Activated naive CD8-positive, alpha-beta T cell treated with anti-CD3 and anti-CD28 coated beads for 36 hours (primary cell): ENCODE measurements around the gene CALHM4. TPM values are rescaled to one million over a fixed set of nuclear protein-coding genes. Genes with fewer than 3 reads are reported as not detected.

ENCODE experiments used
- DNase-seq: peaks from one replicate; pipeline ENCODE4 v3.0.0; 2021
- H3K27ac Mint-ChIP-seq: one replicate; pipeline ENCODE4 v1.8.0; 2022; ENCODE audit warnings: mild to moderate bottlenecking, moderate library complexity, mixed read lengths
- H3K27me3 Mint-ChIP-seq: one replicate; pipeline ENCODE4 v1.8.0; 2022; ENCODE audit warnings: mild to moderate bottlenecking, mixed read lengths
- H3K36me3 Mint-ChIP-seq: one replicate; pipeline ENCODE4 v1.8.0; 2021; ENCODE audit warnings: mild to moderate bottlenecking, mixed read lengths
- H3K4me1 Mint-ChIP-seq: one replicate; pipeline ENCODE4 v1.8.0; 2021; ENCODE audit warnings: mixed read lengths
- H3K4me3 Mint-ChIP-seq: one replicate; pipeline ENCODE4 v1.8.0; 2022; ENCODE audit warnings: mild to moderate bottlenecking, moderate library complexity, mixed read lengths
- H3K9me3 Mint-ChIP-seq: one replicate; pipeline ENCODE4 v1.8.0; 2022; ENCODE audit warnings: mixed read lengths
- total RNA-seq, 2 experiments: library from RNA; stranded (reverse); gene quantifications; one replicate each; pipeline ENCODE4 v1.2.3, GENCODE V29; 2021

Gene CALHM4
- total RNA-seq: not detected

- no peaks in the 10 kb centered on the region for H3K9me3 Mint-ChIP-seq
- H3K27me3 Mint-ChIP-seq: peaks cover 10% of the 10 kb centered on the region
- no peaks in the 10 kb centered on the region for H3K4me1 Mint-ChIP-seq
- H3K4me3 Mint-ChIP-seq: no peak within 1 kb of the TSS
- no peaks in the 10 kb centered on the region for H3K36me3 Mint-ChIP-seq
- DNase-seq: no peak
- no peak within 1 kb of the TSS for H3K27ac Mint-ChIP-seq
Measured at GRCh38 chr6:116553451-116553850, at the start of gene CALHM4. TSS of gene CALHM4 (plus strand) at chr6:116553751. CDS start at chr6:116553794, 43 bp downstream.

GRCh38 chr6:116507324-116507723 lies 46.2 kb upstream of the CALHM4 start:
- no peaks in the 10 kb centered on the region for H3K4me1 Mint-ChIP-seq
- no peak overlapping the region for H3K27ac Mint-ChIP-seq
- no peak for DNase-seq
- peaks cover 12% of the 10 kb centered on the region for H3K27me3 Mint-ChIP-seq
- no peaks in the 10 kb centered on the region for H3K36me3 Mint-ChIP-seq
- peaks cover 10% of the 10 kb centered on the region for H3K9me3 Mint-ChIP-seq
- no peak overlapping the region for H3K4me3 Mint-ChIP-seq

- Mint-ChIP-seq H3K36me3 (no peaks in the 10 kb centered on the region), H3K9me3 (peaks cover 10% of the 10 kb centered on the region), H3K27ac (no peak overlapping the region), H3K4me1 (no peaks in the 10 kb centered on the region), H3K4me3 (no peak overlapping the region), H3K27me3 (peaks cover 12% of the 10 kb centered on the region)
- no peak for DNase-seq
Measured at GRCh38 chr6:116508527-116508926, 45.0 kb upstream of the CALHM4 start.

GRCh38 chr6:116511424-116512110 lies 42.0 kb upstream of the CALHM4 start, which contains the start of gene CALHM5:
TSS of gene CALHM5 (plus strand) at chr6:116511639. CDS start at chr6:116511697, 58 bp downstream.
- Mint-ChIP-seq H3K4me3 (no peak within 1 kb of the TSS), H3K27me3 (peaks cover 4% of the 10 kb centered on the region), H3K36me3 (no peaks in the 10 kb centered on the region), H3K27ac (no peak within 1 kb of the TSS), H3K4me1 (no peaks in the 10 kb centered on the region), H3K9me3 (peaks cover 8% of the 10 kb centered on the region)
- DNase-seq: no peak

- H3K4me1 Mint-ChIP-seq: no peaks in the 10 kb centered on the region
- peaks cover 8% of the 10 kb centered on the region for H3K9me3 Mint-ChIP-seq
- H3K36me3 Mint-ChIP-seq: no peaks in the 10 kb centered on the region
- H3K4me3 Mint-ChIP-seq: no peak overlapping the region
- DNase-seq: no peak
- peaks cover 4% of the 10 kb centered on the region for H3K27me3 Mint-ChIP-seq
- no peak overlapping the region for H3K27ac Mint-ChIP-seq
Measured at GRCh38 chr6:116512111-116512559, 41.4 kb upstream of the CALHM4 start.

- H3K27me3 Mint-ChIP-seq: peaks cover 4% of the 10 kb centered on the region
- no peak overlapping the region for H3K4me3 Mint-ChIP-seq
- no peak for DNase-seq
- no peaks in the 10 kb centered on the region for H3K36me3 Mint-ChIP-seq
- no peaks in the 10 kb centered on the region for H3K4me1 Mint-ChIP-seq
- H3K9me3 Mint-ChIP-seq: peaks cover 8% of the 10 kb centered on the region
- H3K27ac Mint-ChIP-seq: no peak overlapping the region
Measured at GRCh38 chr6:116512734-116513133, 40.8 kb upstream of the CALHM4 start.

GRCh38 chr6:116513224-116513875 lies 40.2 kb upstream of the CALHM4 start:
- Mint-ChIP-seq H3K36me3 (no peaks in the 10 kb centered on the region), H3K4me3 (no peak overlapping the region), H3K9me3 (peaks cover 5% of the 10 kb centered on the region), H3K4me1 (no peaks in the 10 kb centered on the region), H3K27me3 (peaks cover 9% of the 10 kb centered on the region), H3K27ac (no peak overlapping the region)
- no peak for DNase-seq

GRCh38 chr6:116514111-116514510 lies 39.4 kb upstream of the CALHM4 start:
- Mint-ChIP-seq H3K9me3 (no peaks in the 10 kb centered on the region), H3K4me3 (no peak overlapping the region), H3K27ac (no peak overlapping the region), H3K4me1 (no peaks in the 10 kb centered on the region), H3K36me3 (no peaks in the 10 kb centered on the region), H3K27me3 (peaks cover 9% of the 10 kb centered on the region)
- no peak for DNase-seq

GRCh38 chr6:116515141-116515540 lies 38.4 kb upstream of the CALHM4 start:
- Mint-ChIP-seq H3K9me3 (no peaks in the 10 kb centered on the region), H3K4me1 (no peaks in the 10 kb centered on the region), H3K36me3 (no peaks in the 10 kb centered on the region), H3K27me3 (peaks cover 5% of the 10 kb centered on the region), H3K27ac (no peak overlapping the region), H3K4me3 (no peak overlapping the region)
- DNase-seq: no peak

- no peak overlapping the region for H3K27ac Mint-ChIP-seq
- DNase-seq: no peak
- H3K27me3 Mint-ChIP-seq: peaks cover 5% of the 10 kb centered on the region
- no peaks in the 10 kb centered on the region for H3K4me1 Mint-ChIP-seq
- no peaks in the 10 kb centered on the region for H3K36me3 Mint-ChIP-seq
- no peak overlapping the region for H3K4me3 Mint-ChIP-seq
- H3K9me3 Mint-ChIP-seq: no peaks in the 10 kb centered on the region
Measured at GRCh38 chr6:116518621-116519368, 34.8 kb upstream of the CALHM4 start.

GRCh38 chr6:116522896-116523295 lies 30.7 kb upstream of the CALHM4 start:
- H3K9me3 Mint-ChIP-seq: no peaks in the 10 kb centered on the region
- DNase-seq: no peak
- H3K27me3 Mint-ChIP-seq: peaks cover 5% of the 10 kb centered on the region
- H3K4me3 Mint-ChIP-seq: no peak overlapping the region
- no peak overlapping the region for H3K27ac Mint-ChIP-seq
- no peaks in the 10 kb centered on the region for H3K4me1 Mint-ChIP-seq
- no peaks in the 10 kb centered on the region for H3K36me3 Mint-ChIP-seq

GRCh38 chr6:116524236-116524635 lies 29.3 kb upstream of the CALHM4 start:
- no peaks in the 10 kb centered on the region for H3K9me3 Mint-ChIP-seq

GRCh38 chr6:116528133-116528532 lies 25.4 kb upstream of the CALHM4 start:
- Mint-ChIP-seq H3K36me3 (no peaks in the 10 kb centered on the region), H3K4me3 (no peak overlapping the region), H3K27ac (no peak overlapping the region), H3K9me3 (no peaks in the 10 kb centered on the region), H3K27me3 (peaks cover 16% of the 10 kb centered on the region), H3K4me1 (no peaks in the 10 kb centered on the region)
- DNase-seq: no peak

More at GRCh38 chr6:116524236-116524635, 29.3 kb upstream of the CALHM4 start:
- H3K27ac Mint-ChIP-seq: no peak overlapping the region
- DNase-seq: no peak
- no peaks in the 10 kb centered on the region for H3K36me3 Mint-ChIP-seq
- H3K27me3 Mint-ChIP-seq: peaks cover 5% of the 10 kb centered on the region
- no peaks in the 10 kb centered on the region for H3K4me1 Mint-ChIP-seq
- no peak overlapping the region for H3K4me3 Mint-ChIP-seq

- H3K27ac Mint-ChIP-seq: no peak overlapping the region
Measured at GRCh38 chr6:116528780-116529179, 24.8 kb upstream of the CALHM4 start.

More at GRCh38 chr6:116528780-116529179, 24.8 kb upstream of the CALHM4 start:
- no peak overlapping the region for H3K4me3 Mint-ChIP-seq
- no peaks in the 10 kb centered on the region for H3K36me3 Mint-ChIP-seq
- H3K9me3 Mint-ChIP-seq: no peaks in the 10 kb centered on the region
- no peak for DNase-seq
- peaks cover 16% of the 10 kb centered on the region for H3K27me3 Mint-ChIP-seq
- no peaks in the 10 kb centered on the region for H3K4me1 Mint-ChIP-seq
